Measurements from ENCODE around the gene PAPSS2. TPM values are rescaled to one million over a fixed set of nuclear protein-coding genes. Genes with fewer than 3 reads are reported as not detected.

PAPSS2 gene
- total and polyA plus RNA-seq, 2 donors from 2014 or later = 23.5 to 84.2 TPM

DNA sequence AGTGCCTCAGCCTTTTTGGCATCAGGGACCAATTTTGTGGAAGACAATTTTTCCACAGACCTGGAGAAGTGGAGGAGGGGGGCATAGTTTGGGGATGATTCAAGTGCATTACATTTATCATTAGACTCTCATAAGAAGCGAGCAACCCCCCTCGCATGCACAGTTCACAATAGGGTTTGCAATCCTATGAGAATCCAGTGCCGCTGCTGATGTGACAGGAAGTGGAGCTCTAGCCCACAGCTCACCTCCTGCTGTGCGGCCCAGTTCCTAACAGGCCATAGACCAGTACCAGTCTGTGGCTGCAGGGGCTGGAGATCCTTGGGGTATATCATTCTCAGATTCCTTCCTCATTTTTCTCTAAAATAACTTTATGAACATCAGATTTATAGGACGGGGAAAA, 107.6 kb downstream of the PAPSS2 start:
- peaks cover 0 to 5% (median 2%) of the 10 kb centered on the region in 3 donors for H3K36me3 ChIP-seq (ENCODE audit: control insufficient read depth in 2 of 3, insufficient read depth in 3 of 3, low read length in 3 of 3)
- intact Hi-C loops (cut with DNase I) = no loop called here
- no peaks in the 10 kb centered on the region for H3K27me3 ChIP-seq (ENCODE audit: control insufficient read depth, insufficient read depth, low read length)
- H3K4me1 ChIP-seq (ENCODE audit: control insufficient read depth in 2 of 3, insufficient read depth in 2 of 3, low read depth in 1 of 3, low read length in 3 of 3) = no peaks in the 10 kb centered on the region
- H3K9me3 ChIP-seq (ENCODE audit: control insufficient read depth in 2 of 3, insufficient read depth in 1 of 3, low read length in 3 of 3) = no peaks in the 10 kb centered on the region
- no peak overlapping the region for H3K27ac ChIP-seq (ENCODE audit: low read depth in 2 of 2, low read length in 2 of 2)
- DNase-seq = no peak
- no peak for TF ChIP-seq CTCF (IDR thresholded peaks at IDR 0.05; ENCODE audit: borderline replicate concordance, extremely low read depth, insufficient read depth)
- FAIRE-seq = no peak
- no peak overlapping the region for H3K9ac ChIP-seq (ENCODE audit: low read length in 3 of 3)
- H3K4me3 ChIP-seq (ENCODE audit: low read length in 3 of 3) = no peak overlapping the region

GRCh38 chr10:87771871-87772500, 112.3 kb downstream of the PAPSS2 start:
- Histone ChIP-seq H3K4me1 (ENCODE audit: control insufficient read depth in 2 of 3, insufficient read depth in 2 of 3, low read depth in 1 of 3, low read length in 3 of 3) (no peaks in the 10 kb centered on the region), H3K27ac (ENCODE audit: low read depth in 2 of 2, low read length in 2 of 2) (no peak overlapping the region), H3K9ac (ENCODE audit: low read length in 3 of 3) (no peak overlapping the region), H3K9me3 (ENCODE audit: control insufficient read depth in 2 of 3, insufficient read depth in 1 of 3, low read length in 3 of 3) (no peaks in the 10 kb centered on the region), H3K4me3 (ENCODE audit: low read length in 3 of 3) (no peak overlapping the region), H3K36me3 (ENCODE audit: control insufficient read depth in 2 of 3, insufficient read depth in 3 of 3, low read length in 3 of 3) (peaks cover 0 to 6% (median 4%) of the 10 kb centered on the region in 3 donors), H3K27me3 (ENCODE audit: control insufficient read depth, insufficient read depth, low read length) (no peaks in the 10 kb centered on the region)
- intact Hi-C loops (cut with DNase I) = no loop called here
- peak; percentile 98 for FAIRE-seq
- DNase-seq = peak in 2 of 5 donors; percentile 36 to 68
- peak; percentile 39 for TF ChIP-seq CTCF (IDR thresholded peaks at IDR 0.05; ENCODE audit: borderline replicate concordance, extremely low read depth, insufficient read depth)

GRCh38 chr10:87775766-87776165, 116.1 kb downstream of the PAPSS2 start:
- Histone ChIP-seq H3K4me1 (ENCODE audit: control insufficient read depth in 2 of 3, insufficient read depth in 2 of 3, low read depth in 1 of 3, low read length in 3 of 3) (no peaks in the 10 kb centered on the region), H3K27ac (ENCODE audit: low read depth in 2 of 2, low read length in 2 of 2) (no peak overlapping the region), H3K27me3 (ENCODE audit: control insufficient read depth, insufficient read depth, low read length) (no peaks in the 10 kb centered on the region), H3K9ac (ENCODE audit: low read length in 3 of 3) (peak overlapping the region in 1 of 3 donors; percentile 12), H3K4me3 (ENCODE audit: low read length in 3 of 3) (no peak overlapping the region), H3K36me3 (ENCODE audit: control insufficient read depth in 2 of 3, insufficient read depth in 3 of 3, low read length in 3 of 3) (peaks cover 0 to 5% (median 0%) of the 10 kb centered on the region in 3 donors), H3K9me3 (ENCODE audit: control insufficient read depth in 2 of 3, insufficient read depth in 1 of 3, low read length in 3 of 3) (no peaks in the 10 kb centered on the region)
- intact Hi-C loops (cut with DNase I) = no loop called here
- DNase-seq (no peak), FAIRE-seq (no peak)
- no peak for TF ChIP-seq CTCF (IDR thresholded peaks at IDR 0.05; ENCODE audit: borderline replicate concordance, extremely low read depth, insufficient read depth)

DNA sequence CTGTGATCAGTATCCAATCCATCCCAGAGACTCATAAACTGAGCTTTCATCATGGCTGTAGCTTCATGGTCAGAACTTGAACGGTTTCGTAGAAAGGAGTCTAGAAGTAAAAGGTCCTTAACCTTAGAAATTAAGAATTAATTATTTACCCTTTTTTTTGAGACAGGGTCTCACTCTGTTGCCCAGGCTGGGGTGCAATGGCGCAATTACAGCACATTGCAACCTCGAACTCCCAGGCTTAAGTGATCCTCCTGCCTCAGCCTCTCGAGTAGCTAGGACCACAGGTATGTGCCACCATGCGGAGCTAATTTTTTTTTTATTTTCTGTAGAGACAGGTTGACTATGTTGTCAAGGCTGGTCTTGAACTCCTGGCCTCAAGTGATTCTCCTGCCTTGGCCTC, 116.7 kb downstream of the PAPSS2 start:
- H3K9ac ChIP-seq (ENCODE audit: low read length in 3 of 3) = no peak overlapping the region
- H3K4me1 ChIP-seq (ENCODE audit: control insufficient read depth in 2 of 3, insufficient read depth in 2 of 3, low read depth in 1 of 3, low read length in 3 of 3) = no peaks in the 10 kb centered on the region
- TF ChIP-seq CTCF (IDR thresholded peaks at IDR 0.05; ENCODE audit: borderline replicate concordance, extremely low read depth, insufficient read depth) = no peak

More for the DNA sequence above, 116.7 kb downstream of the PAPSS2 start:
- FAIRE-seq = no peak
- no peaks in the 10 kb centered on the region for H3K9me3 ChIP-seq (ENCODE audit: control insufficient read depth in 2 of 3, insufficient read depth in 1 of 3, low read length in 3 of 3)
- no peaks in the 10 kb centered on the region for H3K27me3 ChIP-seq (ENCODE audit: control insufficient read depth, insufficient read depth, low read length)
- H3K27ac ChIP-seq (ENCODE audit: low read depth in 2 of 2, low read length in 2 of 2) = no peak overlapping the region
- peaks cover 0 to 5% (median 0%) of the 10 kb centered on the region in 3 donors for H3K36me3 ChIP-seq (ENCODE audit: control insufficient read depth in 2 of 3, insufficient read depth in 3 of 3, low read length in 3 of 3)
- no peak for DNase-seq
- H3K4me3 ChIP-seq (ENCODE audit: low read length in 3 of 3) = no peak overlapping the region
- intact Hi-C loops (cut with DNase I) = no loop called here
